Uterus (tissue), 4 donors: ENCODE results near the gene TMEM255B. TPM values are rescaled to one million over a fixed set of nuclear protein-coding genes. Genes with fewer than 3 reads are reported as not detected.

ENCODE experiments used
- DNase-seq, 2 donors: peaks; one replicate each; pipeline ENCODE4 v3.0.0-alpha.2; 2019 to 2020
- H3K27ac ChIP-seq, 2 donors: fragments of 200-600 bp; sonication (generic); 1 replicate in 1 of 2; 2 replicates in 1 of 2; pipeline ENCODE4 v1.5.1; 2016 to 2018
- H3K27me3 ChIP-seq, 2 donors: fragments of 200-600 bp; sonication (generic); one replicate each; pipeline ENCODE4 v1.5.1; 2018 to 2019; ENCODE audit warnings: control low read depth in 1 of 2
- H3K36me3 ChIP-seq, 2 donors: fragments of 200-600 bp; sonication (generic); one replicate each; pipeline ENCODE4 v1.5.1; 2019; ENCODE audit warnings: control low read depth in 1 of 2
- H3K4me1 ChIP-seq, 2 donors: fragments of 200-600 bp; sonication (generic); one replicate each; pipeline ENCODE4 v1.5.1; 2018 to 2019; ENCODE audit warnings: control low read depth in 1 of 2
- H3K4me3 ChIP-seq, 2 donors: fragments of 200-600 bp; sonication (generic); 1 replicate in 1 of 2; 2 replicates in 1 of 2; pipeline ENCODE4 v1.5.1; 2018 to 2019; ENCODE audit warnings: mild to moderate bottlenecking in 1 of 2
- H3K9me3 ChIP-seq, 2 donors: fragments of 200-600 bp; sonication (generic); one replicate each; pipeline ENCODE4 v1.5.1; 2019; ENCODE audit warnings: control low read depth in 1 of 2
- POLR2A ChIP-seq, 2 donors: fragments of 450-650 bp; IDR thresholded peaks; one replicate each; pipeline ENCODE4 v1.6.1; 2016; ENCODE audit warnings: antibody characterized with exemption in 2 of 2, mild to moderate bottlenecking in 1 of 2, moderate library complexity in 1 of 2
- intact Hi-C: fragments of 100-400 bp; cut with DNase I; formaldehyde crosslinking; loops from one replicate; pipeline ENCODE4 v1.15.1; 2023; ENCODE audit warnings: low total_unique reads
- total RNA-seq, 4 donors: library from RNA; depleted of rRNA in 3 of 4; stranded (reverse); fragments of >200 nt in 3 of 4; gene quantifications; one replicate each; pipeline versions ENCODE4 v1.1.0 to v1.2.4, GENCODE V29; 2014 to 2023
- TF ChIP-seq, protein P1 (sequence below), 4 experiments: fragments of 200-600 bp in 2 of 4; fragments of 450-650 bp in 2 of 4; sonication (generic) in 2 of 4; IDR thresholded peaks; one replicate each; pipeline ENCODE4 v1.5.1; 2016 to 2019; ENCODE audit warnings: antibody characterized with exemption in 4 of 4, mild to moderate bottlenecking in 2 of 4, moderate library complexity in 1 of 4
- donor health status: DM: yes; HTN: yes; CAD: no.

Gene TMEM255B
- total RNA-seq, 4 donors from 2014 or later, result 1.8 to 143 (median 33.2) TPM

DNA sequence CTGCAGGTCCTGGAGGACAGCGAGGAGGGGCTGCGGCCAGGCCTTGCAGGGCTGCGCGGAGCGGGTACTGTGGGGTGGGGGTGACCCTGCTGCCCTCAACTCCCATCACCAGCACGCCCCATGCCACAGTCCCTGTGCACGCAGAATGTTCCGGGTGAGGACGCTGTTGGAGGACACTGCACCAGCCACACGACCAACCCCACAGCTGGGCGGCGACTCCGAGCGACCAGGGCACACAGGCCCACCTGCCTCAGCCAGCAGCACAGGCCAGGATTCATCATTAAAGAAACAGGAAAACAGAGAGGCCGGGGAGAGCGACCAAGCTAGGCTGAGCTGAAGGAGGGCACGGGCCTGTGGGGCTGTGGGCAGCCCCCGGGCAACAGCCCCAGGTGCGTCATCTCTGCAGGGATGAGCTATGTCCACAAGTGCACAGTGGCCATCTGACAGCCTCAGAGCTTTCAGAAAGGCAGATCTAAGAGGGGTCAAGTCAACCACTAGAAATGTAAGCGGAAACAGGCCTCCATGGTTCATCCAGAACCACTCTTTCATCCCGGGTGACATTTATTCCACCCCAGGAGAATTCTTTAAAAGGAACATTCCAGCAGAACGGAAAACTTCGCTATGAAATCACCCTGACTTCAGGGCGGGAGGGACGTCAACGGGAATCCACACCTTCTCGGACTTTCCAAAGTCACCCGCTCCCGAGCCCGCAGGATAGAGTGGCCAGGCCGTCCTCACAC, 103.3 kb downstream of the TMEM255B start:
- Histone ChIP-seq H3K9me3 (no peaks in the 10 kb centered on the region), H3K4me1 (peaks cover 0 to 22% of the 10 kb centered on the region in 2 donors), H3K36me3 (no peaks in the 10 kb centered on the region), H3K27me3 (no peaks in the 10 kb centered on the region), H3K27ac (peak overlapping the region; percentile 87 to 97), H3K4me3 (peak overlapping the region; percentile 38 to 80)
- TF ChIP-seq, protein P1, sequence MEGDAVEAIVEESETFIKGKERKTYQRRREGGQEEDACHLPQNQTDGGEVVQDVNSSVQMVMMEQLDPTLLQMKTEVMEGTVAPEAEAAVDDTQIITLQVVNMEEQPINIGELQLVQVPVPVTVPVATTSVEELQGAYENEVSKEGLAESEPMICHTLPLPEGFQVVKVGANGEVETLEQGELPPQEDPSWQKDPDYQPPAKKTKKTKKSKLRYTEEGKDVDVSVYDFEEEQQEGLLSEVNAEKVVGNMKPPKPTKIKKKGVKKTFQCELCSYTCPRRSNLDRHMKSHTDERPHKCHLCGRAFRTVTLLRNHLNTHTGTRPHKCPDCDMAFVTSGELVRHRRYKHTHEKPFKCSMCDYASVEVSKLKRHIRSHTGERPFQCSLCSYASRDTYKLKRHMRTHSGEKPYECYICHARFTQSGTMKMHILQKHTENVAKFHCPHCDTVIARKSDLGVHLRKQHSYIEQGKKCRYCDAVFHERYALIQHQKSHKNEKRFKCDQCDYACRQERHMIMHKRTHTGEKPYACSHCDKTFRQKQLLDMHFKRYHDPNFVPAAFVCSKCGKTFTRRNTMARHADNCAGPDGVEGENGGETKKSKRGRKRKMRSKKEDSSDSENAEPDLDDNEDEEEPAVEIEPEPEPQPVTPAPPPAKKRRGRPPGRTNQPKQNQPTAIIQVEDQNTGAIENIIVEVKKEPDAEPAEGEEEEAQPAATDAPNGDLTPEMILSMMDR (IDR thresholded peaks at IDR 0.05), result no peak
- TF ChIP-seq POLR2A (IDR thresholded peaks at IDR 0.05), result no peak
- DNase-seq, result peak in 1 of 2 donors; percentile 28
- intact Hi-C loops, result no loop called here

GRCh38 chr13:113862931-113863523, 104.0 kb downstream of the TMEM255B start:
- TF ChIP-seq POLR2A (IDR thresholded peaks at IDR 0.05), result no peak
- TF ChIP-seq, protein P1 (IDR thresholded peaks at IDR 0.05), result no peak
- Histone ChIP-seq H3K4me3 (peak overlapping the region; percentile 38 to 80), H3K4me1 (peaks cover 0 to 17% of the 10 kb centered on the region in 2 donors), H3K36me3 (no peaks in the 10 kb centered on the region), H3K9me3 (no peaks in the 10 kb centered on the region), H3K27ac (peak overlapping the region; percentile 87 to 97), H3K27me3 (no peaks in the 10 kb centered on the region)
- intact Hi-C loops, result no loop called here
- peak in 1 of 2 donors; percentile 59 for DNase-seq

DNA sequence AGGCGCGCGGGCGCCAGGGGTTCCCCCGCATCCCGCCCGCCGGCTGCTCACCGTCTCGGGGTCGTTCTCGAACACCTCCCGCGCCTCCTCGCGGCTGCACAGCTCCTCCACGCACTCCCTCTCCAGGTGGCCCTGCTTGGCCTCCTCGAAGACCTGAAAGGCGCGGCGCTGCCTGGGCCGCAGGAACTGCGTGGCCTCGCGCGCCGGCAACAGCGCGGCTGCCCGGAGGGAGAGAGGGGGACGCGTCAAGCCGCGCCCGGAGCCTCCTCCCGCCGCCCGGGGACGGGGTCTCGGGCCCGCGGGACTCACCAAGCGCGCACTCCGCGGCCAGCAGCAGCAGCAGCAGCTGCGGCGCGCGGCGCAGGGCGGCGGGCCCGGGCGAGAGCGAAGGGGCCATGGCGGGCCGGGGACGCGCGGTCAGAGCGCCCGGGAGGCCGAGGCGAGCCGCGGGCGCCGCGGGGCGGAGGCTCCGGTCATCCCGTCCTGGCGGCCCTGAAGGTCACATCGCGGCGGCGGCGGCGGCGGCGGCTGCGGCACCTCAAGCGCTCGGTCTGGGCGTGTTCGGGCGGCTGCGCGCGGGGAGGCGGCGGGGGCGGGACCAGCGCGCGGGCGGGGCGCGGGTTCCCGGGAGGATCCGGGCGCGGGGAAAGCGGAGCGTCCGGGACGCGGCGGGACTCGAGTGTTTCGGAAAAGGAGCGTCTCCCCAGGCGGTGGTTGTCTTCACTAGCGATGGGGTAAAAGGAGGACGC, 104.7 kb downstream of the TMEM255B start, which contains the start of gene GAS6:
TSS of gene GAS6 (minus strand) at position 553 of the 749 bp plus-strand sequence. CDS start at position 397, 156 bp downstream.
- H3K36me3 ChIP-seq, result no peaks in the 10 kb centered on the region
- H3K27me3 ChIP-seq, result no peaks in the 10 kb centered on the region
- no peaks in the 10 kb centered on the region for H3K9me3 ChIP-seq
- peak; percentile 67 to 75 for DNase-seq
- peak within 1 kb of the TSS; percentile 87 to 97 for H3K27ac ChIP-seq
- TF ChIP-seq, protein P1 (IDR thresholded peaks at IDR 0.05), result peak in 2 of 4 experiments; percentile 22 to 33
- TF ChIP-seq POLR2A (IDR thresholded peaks at IDR 0.05), result peak; percentile 14 to 43
- intact Hi-C loops, result no loop called here
- peaks cover 0 to 17% of the 10 kb centered on the region in 2 donors for H3K4me1 ChIP-seq
- H3K4me3 ChIP-seq, result peak within 1 kb of the TSS; percentile 38 to 80

DNA sequence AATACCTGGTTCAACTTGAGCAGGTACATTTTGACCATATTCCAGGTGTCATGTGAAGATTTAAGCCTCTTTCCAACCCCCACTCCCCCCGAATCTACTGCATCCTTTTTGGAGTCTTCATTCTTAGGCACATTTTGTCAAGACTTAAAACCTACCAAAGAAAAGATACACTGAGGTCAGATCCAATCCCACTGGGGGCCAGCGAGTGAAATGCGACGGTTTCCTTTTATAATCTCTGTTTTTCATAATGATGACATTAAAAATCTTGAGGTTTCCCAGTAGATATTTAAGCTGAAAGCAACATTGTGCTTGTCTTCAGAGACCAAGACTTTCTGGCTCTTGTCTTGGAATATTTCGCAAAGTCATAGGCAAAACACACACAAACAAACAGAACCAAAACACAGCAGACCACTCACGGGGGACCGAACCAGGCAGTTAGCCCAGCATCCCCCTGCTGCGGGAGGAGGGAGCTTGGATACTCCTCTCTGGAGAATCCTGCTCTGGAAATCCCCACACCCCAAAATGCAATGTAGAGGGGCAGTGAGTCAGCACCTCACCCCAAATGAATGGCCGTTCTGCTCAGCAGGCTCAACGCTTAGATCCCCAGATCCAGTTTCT, 105.4 kb downstream of the TMEM255B start:
- H3K9me3 ChIP-seq, result no peaks in the 10 kb centered on the region
- peak overlapping the region; percentile 87 to 97 for H3K27ac ChIP-seq
- peak in 1 of 2 donors; percentile 25 for DNase-seq
- intact Hi-C loops, result no loop called here
- peak overlapping the region; percentile 38 to 80 for H3K4me3 ChIP-seq
- TF ChIP-seq, protein P1 (IDR thresholded peaks at IDR 0.05), result no peak
- no peak for TF ChIP-seq POLR2A (IDR thresholded peaks at IDR 0.05)
- no peaks in the 10 kb centered on the region for H3K36me3 ChIP-seq
- no peaks in the 10 kb centered on the region for H3K27me3 ChIP-seq
- H3K4me1 ChIP-seq, result peaks cover 0 to 17% of the 10 kb centered on the region in 2 donors
